IPS-20b (cell line): ENCODE measurements around the gene USP32.

Source experiments
- H3K27ac ChIP-seq: one replicate; pipeline ENCODE4 v1.5.1; 2013; ENCODE audit warnings: low read length
- H3K27me3 ChIP-seq: 2 replicates; pipeline ENCODE4 v1.6.1; 2013; ENCODE audit warnings: mild to moderate bottlenecking, low read length, inconsistent platforms; ENCODE audit not compliant: insufficient read depth
- H3K36me3 ChIP-seq: 2 replicates; pipeline ENCODE4 v1.6.1; 2013; ENCODE audit warnings: low read depth, mild to moderate bottlenecking, inconsistent platforms, low read length, moderate library complexity; ENCODE audit not compliant: insufficient read depth
- H3K4me1 ChIP-seq: 2 replicates; pipeline ENCODE4 v1.6.1; 2013; ENCODE audit warnings: mild to moderate bottlenecking, control low read depth, inconsistent platforms, low read length, moderate library complexity; ENCODE audit not compliant: insufficient read depth
- H3K4me3 ChIP-seq: 2 replicates; pipeline ENCODE4 v1.5.1; 2013; ENCODE audit warnings: mild to moderate bottlenecking, low read length, inconsistent platforms
- H3K9ac ChIP-seq: 2 replicates; pipeline ENCODE4 v1.6.1; 2013; ENCODE audit warnings: low read depth, mild to moderate bottlenecking, inconsistent platforms, low read length, moderate library complexity
- H3K9me3 ChIP-seq: 2 replicates; pipeline ENCODE4 v1.6.1; 2013; ENCODE audit warnings: mild to moderate bottlenecking, low read depth, low read length, inconsistent platforms; ENCODE audit not compliant: insufficient read depth

USP32 gene

GRCh38 chr17:60174035-60174434 is 217.9 kb downstream of the USP32 start:
- no peaks in the 10 kb centered on the region for H3K9me3 ChIP-seq
- H3K36me3 ChIP-seq = peaks cover 16% of the 10 kb centered on the region
- no peaks in the 10 kb centered on the region for H3K4me1 ChIP-seq
- no peak overlapping the region for H3K4me3 ChIP-seq
- no peaks in the 10 kb centered on the region for H3K27me3 ChIP-seq
- H3K9ac ChIP-seq = no peak overlapping the region
- H3K27ac ChIP-seq = no peak overlapping the region

- no peaks in the 10 kb centered on the region for H3K4me1 ChIP-seq
- no peak overlapping the region for H3K4me3 ChIP-seq
- H3K36me3 ChIP-seq = peaks cover 9% of the 10 kb centered on the region; the same call in 1 of the 2 replicates
- H3K9ac ChIP-seq = no peak overlapping the region
- no peaks in the 10 kb centered on the region for H3K9me3 ChIP-seq
- no peaks in the 10 kb centered on the region for H3K27me3 ChIP-seq
- H3K27ac ChIP-seq = no peak overlapping the region
Observed at GRCh38 chr17:60173304-60173819, 218.6 kb downstream of the USP32 start.

GRCh38 chr17:60171753-60172079 is 220.2 kb downstream of the USP32 start:
- no peaks in the 10 kb centered on the region for H3K4me1 ChIP-seq
- no peak overlapping the region for H3K4me3 ChIP-seq
- H3K9me3 ChIP-seq = no peaks in the 10 kb centered on the region
- H3K36me3 ChIP-seq = no peaks in the 10 kb centered on the region
- no peak overlapping the region for H3K9ac ChIP-seq
- no peak overlapping the region for H3K27ac ChIP-seq
- no peaks in the 10 kb centered on the region for H3K27me3 ChIP-seq

GRCh38 chr17:60170835-60171752 is 220.8 kb downstream of the USP32 start:
- H3K4me3 ChIP-seq = no peak overlapping the region
- H3K4me1 ChIP-seq = no peaks in the 10 kb centered on the region
- H3K27ac ChIP-seq = no peak overlapping the region

GRCh38 chr17:60169921-60170817 is 221.8 kb downstream of the USP32 start:
- no peak overlapping the region for H3K27ac ChIP-seq
- H3K4me1 ChIP-seq = no peaks in the 10 kb centered on the region
- H3K9ac ChIP-seq = no peak overlapping the region
- H3K4me3 ChIP-seq = no peak overlapping the region
- no peaks in the 10 kb centered on the region for H3K36me3 ChIP-seq
- no peaks in the 10 kb centered on the region for H3K27me3 ChIP-seq
- H3K9me3 ChIP-seq = no peaks in the 10 kb centered on the region

More at GRCh38 chr17:60170835-60171752, 220.8 kb downstream of the USP32 start:
- Histone ChIP-seq H3K9me3 (no peaks in the 10 kb centered on the region), H3K27me3 (no peaks in the 10 kb centered on the region), H3K9ac (no peak overlapping the region), H3K36me3 (no peaks in the 10 kb centered on the region)

GRCh38 chr17:60168654-60169053 is 223.3 kb downstream of the USP32 start:
- H3K9ac ChIP-seq = no peak overlapping the region
- no peaks in the 10 kb centered on the region for H3K9me3 ChIP-seq
- H3K4me1 ChIP-seq = no peaks in the 10 kb centered on the region
- no peak overlapping the region for H3K4me3 ChIP-seq
- H3K27me3 ChIP-seq = no peaks in the 10 kb centered on the region
- no peaks in the 10 kb centered on the region for H3K36me3 ChIP-seq
- H3K27ac ChIP-seq = no peak overlapping the region

- H3K4me3 ChIP-seq = no peak overlapping the region
- H3K36me3 ChIP-seq = no peaks in the 10 kb centered on the region
- H3K27ac ChIP-seq = no peak overlapping the region
- H3K9ac ChIP-seq = no peak overlapping the region
- H3K9me3 ChIP-seq = no peaks in the 10 kb centered on the region
- no peaks in the 10 kb centered on the region for H3K27me3 ChIP-seq
- H3K4me1 ChIP-seq = no peaks in the 10 kb centered on the region; the same call in 1 of the 2 replicates
Observed at GRCh38 chr17:60167065-60167741, 224.7 kb downstream of the USP32 start.

- H3K9me3 ChIP-seq = no peaks in the 10 kb centered on the region
- H3K9ac ChIP-seq = no peak overlapping the region
- H3K27ac ChIP-seq = no peak overlapping the region
- no peak overlapping the region for H3K4me3 ChIP-seq
- H3K4me1 ChIP-seq = peaks cover 12% of the 10 kb centered on the region
- no peaks in the 10 kb centered on the region for H3K27me3 ChIP-seq
- H3K36me3 ChIP-seq = no peaks in the 10 kb centered on the region
Observed at GRCh38 chr17:60165971-60166370, 226.0 kb downstream of the USP32 start.

- Histone ChIP-seq H3K27me3 (no peaks in the 10 kb centered on the region), H3K36me3 (no peaks in the 10 kb centered on the region), H3K4me1 (peaks cover 14% of the 10 kb centered on the region), H3K27ac (no peak overlapping the region), H3K9me3 (no peaks in the 10 kb centered on the region), H3K9ac (no peak overlapping the region), H3K4me3 (no peak overlapping the region)
Observed at GRCh38 chr17:60165223-60165622, 226.7 kb downstream of the USP32 start.

GRCh38 chr17:60164697-60165096 is 227.2 kb downstream of the USP32 start:
- Histone ChIP-seq H3K9me3 (no peaks in the 10 kb centered on the region), H3K4me3 (no peak overlapping the region), H3K36me3 (no peaks in the 10 kb centered on the region), H3K27me3 (0 out of 2 replicates have a peak, but pooled peaks cover 3% of the 10 kb centered on the region), H3K4me1 (peaks cover 14% of the 10 kb centered on the region), H3K9ac (no peak overlapping the region), H3K27ac (no peak overlapping the region)

- Histone ChIP-seq H3K4me3 (no peak overlapping the region), H3K9me3 (no peaks in the 10 kb centered on the region), H3K4me1 (peaks cover 18% of the 10 kb centered on the region), H3K9ac (no peak overlapping the region), H3K36me3 (no peaks in the 10 kb centered on the region), H3K27ac (no peak overlapping the region), H3K27me3 (peaks cover 3% of the 10 kb centered on the region; the same call in 1 of the 2 replicates)
Observed at GRCh38 chr17:60164164-60164563, 227.8 kb downstream of the USP32 start.
